Inferior parietal cortex (tissue), 1 donor: ENCODE results near the gene ENTHD1.
"Not testable (repeated sequence)": the region's sequence is repeated elsewhere in the genome, so short reads cannot be mapped to it uniquely, and the experiment has no call there.

Source experiments
- DNase-seq: peaks from one replicate; pipeline ENCODE4 v3.0.0-alpha.2; 2016; ENCODE audit errors: extremely low spot score

Gene ENTHD1

GRCh38 chr22:39900306-39901227 lies 7.0 kb upstream of the ENTHD1 start, which contains the start of gene GRAP2:
Gene GRAP2 (plus strand): TSS chr22:39901084. CDS start chr22:39947107, 46,023 bp downstream.
- no peak for DNase-seq

GRCh38 chr22:39898997-39899396 lies 5.4 kb upstream of the ENTHD1 start:
- no peak for DNase-seq

GRCh38 chr22:39897841-39898240 lies 4.3 kb upstream of the ENTHD1 start:
- DNase-seq: no peak

GRCh38 chr22:39896313-39896996 lies 2.9 kb upstream of the ENTHD1 start:
- no peak for DNase-seq

- DNase-seq: no peak
These were observed 2.1 kb upstream of the ENTHD1 start for GRCh38 chr22:39895682-39896081.

GRCh38 chr22:39894554-39895092 lies 1.1 kb upstream of the ENTHD1 start:
- DNase-seq: no peak

- DNase-seq: not testable (repeated sequence)
These were observed 3.6 kb downstream of the ENTHD1 start for GRCh38 chr22:39889924-39890323.

GRCh38 chr22:39883057-39883456 lies 10.5 kb downstream of the ENTHD1 start:
- no peak for DNase-seq

- DNase-seq: no peak
These were observed 12.8 kb downstream of the ENTHD1 start for GRCh38 chr22:39880722-39881121.

- DNase-seq: no peak
These were observed 16.3 kb downstream of the ENTHD1 start for GRCh38 chr22:39877079-39877845.

- not testable (repeated sequence) for DNase-seq
These were observed 18.2 kb downstream of the ENTHD1 start for GRCh38 chr22:39875176-39875885.

- no peak for DNase-seq
These were observed 19.6 kb downstream of the ENTHD1 start for GRCh38 chr22:39873965-39874364.

GRCh38 chr22:39872548-39872947 lies 21.0 kb downstream of the ENTHD1 start:
- DNase-seq: no peak

- DNase-seq: no peak
These were observed 22.4 kb downstream of the ENTHD1 start for GRCh38 chr22:39871008-39871798.

- not testable (repeated sequence) for DNase-seq
These were observed 23.8 kb downstream of the ENTHD1 start for GRCh38 chr22:39869797-39870196.

- no peak for DNase-seq
These were observed 24.8 kb downstream of the ENTHD1 start for GRCh38 chr22:39868741-39869140.

GRCh38 chr22:39859903-39860588 lies 33.5 kb downstream of the ENTHD1 start:
- no peak for DNase-seq

- no peak for DNase-seq
These were observed 37.0 kb downstream of the ENTHD1 start for GRCh38 chr22:39856588-39856987.

- no peak for DNase-seq
These were observed 40.8 kb downstream of the ENTHD1 start for GRCh38 chr22:39852799-39853198.
